H1 (cell line): Measurements from ENCODE around the gene OSBPL5. TPM values are rescaled to one million over a fixed set of nuclear protein-coding genes. Genes with fewer than 3 reads are reported as not detected.

Source experiments
- CTCF ChIA-PET: fragments of 300-600 bp; sonication (Branson Sonifier 250); formaldehyde crosslinking; loops from one replicate; lab custom pipeline; 2021; ENCODE audit not compliant: partially characterized antibody; lab: Charles Lee
- POLR2A ChIA-PET: fragments of 300-600 bp; sonication (Branson Sonifier 250); formaldehyde crosslinking; loops from one replicate; lab custom pipeline; 2021; ENCODE audit warnings: inconsistent platforms; ENCODE audit not compliant: partially characterized antibody; lab: Charles Lee
- DNase-seq, 2 experiments: peaks; one replicate each; pipeline versions ENCODE4 v3.0.0 to v3.0.0-alpha.2; 2010 to 2022; ENCODE audit warnings: low spot score in 2 of 2, low read depth in 1 of 2, mixed read lengths in 1 of 2
- FAIRE-seq: peaks from 2 replicates; lab custom pipeline; 2011; peaks lifted over from hg19 to GRCh38; lab: Jason Lieb, UNC
- H2AFZ ChIP-seq: 2 replicates; pipeline ENCODE4 v1.8.1; 2012; ENCODE audit warnings: low read length, inconsistent platforms
- H2AK5ac ChIP-seq: 2 replicates; pipeline ENCODE4 v1.6.1; 2013; ENCODE audit warnings: low read depth, low read length
- H2BK120ac ChIP-seq: replicated peaks from 2 replicates; pipeline ENCODE3; 2013; ENCODE audit warnings: low read depth, low read length, inconsistent platforms
- H2BK12ac ChIP-seq: 2 replicates; pipeline ENCODE4 v1.6.1; 2013; ENCODE audit warnings: low read depth, low read length
- H2BK15ac ChIP-seq: 2 replicates; pipeline ENCODE4 v1.6.1; 2013; ENCODE audit warnings: low read length
- H2BK20ac ChIP-seq: 2 replicates; pipeline ENCODE4 v1.6.1; 2013; ENCODE audit warnings: low read length
- H2BK5ac ChIP-seq: 2 replicates; pipeline ENCODE4 v1.6.1; 2013; ENCODE audit warnings: low read depth, low read length
- H3K14ac ChIP-seq: 2 replicates; pipeline ENCODE4 v1.6.1; 2013; ENCODE audit warnings: inconsistent platforms; ENCODE audit not compliant: insufficient read length
- H3K18ac ChIP-seq: 2 replicates; pipeline ENCODE4 v1.6.1; 2013; ENCODE audit warnings: low read length; ENCODE audit errors: extremely low read depth
- H3K23ac ChIP-seq: 2 replicates; pipeline ENCODE4 v1.6.1; 2013; ENCODE audit warnings: inconsistent platforms; ENCODE audit not compliant: insufficient read length
- H3K23me2 ChIP-seq: 2 replicates; pipeline ENCODE4 v1.6.1; 2013; ENCODE audit warnings: low read depth, low read length
- H3K27ac ChIP-seq: 2 replicates; pipeline ENCODE4 v1.6.1; 2011; ENCODE audit warnings: low read depth, low read length, inconsistent platforms
- H3K27me3 ChIP-seq, 4 experiments: replicated peaks in 1 of 4; 1 replicate in 1 of 4; 2 replicates in 3 of 4; pipeline versions ENCODE4 v1.6.1 to v1.8.1; 2011 to 2013; ENCODE audit warnings: low read length in 3 of 4, mild to moderate bottlenecking in 3 of 4, inconsistent platforms in 2 of 4, mixed read lengths in 2 of 4, moderate library complexity in 1 of 4; ENCODE audit not compliant: control insufficient read depth in 3 of 4, insufficient read depth in 3 of 4; ENCODE audit errors: extremely low read depth in 1 of 4
- H3K36me3 ChIP-seq, 4 experiments: 2 replicates each; pipeline versions ENCODE4 v1.6.1 to v1.8.1; 2011 to 2013; ENCODE audit warnings: mild to moderate bottlenecking in 4 of 4, low read length in 3 of 4, moderate library complexity in 2 of 4, control low read depth in 1 of 4, inconsistent platforms in 1 of 4; ENCODE audit not compliant: insufficient read depth in 4 of 4, control insufficient read depth in 2 of 4
- H3K4ac ChIP-seq: replicated peaks from 2 replicates; pipeline ENCODE3; 2013; ENCODE audit warnings: low read length, low read depth, mixed read lengths, inconsistent platforms; ENCODE audit not compliant: insufficient read length
- H3K4me1 ChIP-seq, 4 experiments: replicated peaks in 1 of 4; 1 replicate in 1 of 4; 2 replicates in 3 of 4; pipeline versions ENCODE4 v1.6.1 to v1.8.1; 2011 to 2013; ENCODE audit warnings: low read length in 3 of 4, inconsistent platforms in 2 of 4, mixed read lengths in 1 of 4; ENCODE audit not compliant: insufficient read depth in 4 of 4, control insufficient read depth in 3 of 4
- H3K4me2 ChIP-seq, 2 experiments: 2 replicates each; pipeline versions ENCODE4 v1.6.1 to v1.8.1; 2011 to 2013; ENCODE audit warnings: low read depth in 2 of 2, low read length in 2 of 2, control low read depth in 1 of 2, inconsistent platforms in 1 of 2, mild to moderate bottlenecking in 1 of 2; ENCODE audit not compliant: insufficient read depth in 1 of 2
- H3K4me3 ChIP-seq, 4 experiments: fragments of 200-600, 300-600 bp in 1 of 4; sonication (generic), shearing (Covaris generic), sonication (Bioruptor Twin) in 1 of 4; 2 replicates each; pipeline versions ENCODE4 v1.5.1 to v1.8.1; 2011 to 2016; ENCODE audit warnings: low read length in 4 of 4, low read depth in 3 of 4, control low read depth in 2 of 4, inconsistent platforms in 2 of 4, mild to moderate bottlenecking in 2 of 4, mixed read lengths in 1 of 4, moderate library complexity in 1 of 4; ENCODE audit not compliant: insufficient read depth in 2 of 4; ENCODE audit errors: extremely low read depth in 1 of 4
- H3K56ac ChIP-seq: replicated peaks from 2 replicates; pipeline ENCODE3; 2013; ENCODE audit warnings: low read depth, mild to moderate bottlenecking, mixed read lengths, low read length, inconsistent platforms; ENCODE audit not compliant: insufficient read length
- H3K79me1 ChIP-seq: 2 replicates; pipeline ENCODE4 v1.6.1; 2013; ENCODE audit warnings: low read depth, low read length, control low read depth
- H3K79me2 ChIP-seq, 2 experiments: 2 replicates each; pipeline versions ENCODE4 v1.6.1 to v1.8.1; 2012 to 2013; ENCODE audit warnings: low read length in 2 of 2, mild to moderate bottlenecking in 2 of 2, inconsistent platforms in 1 of 2; ENCODE audit not compliant: insufficient read depth in 2 of 2, control insufficient read depth in 1 of 2
- H3K9ac ChIP-seq, 4 experiments: replicated peaks in 1 of 4; 1 replicate in 1 of 4; 2 replicates in 3 of 4; pipeline versions ENCODE4 v1.6.1 to v1.8.1; 2011 to 2013; ENCODE audit warnings: low read depth in 3 of 4, low read length in 3 of 4, control low read depth in 2 of 4, mild to moderate bottlenecking in 2 of 4, moderate library complexity in 2 of 4, inconsistent platforms in 1 of 4; ENCODE audit errors: extremely low read depth in 1 of 4
- H3K9me3 ChIP-seq, 2 experiments: 2 replicates each; pipeline versions ENCODE4 v1.6.1 to v1.8.1; 2012 to 2013; ENCODE audit warnings: mild to moderate bottlenecking in 2 of 2, moderate library complexity in 2 of 2, control low read depth in 1 of 2, inconsistent platforms in 1 of 2, low read depth in 1 of 2, low read length in 1 of 2, mixed read lengths in 1 of 2; ENCODE audit not compliant: insufficient read depth in 2 of 2
- H4K20me1 ChIP-seq, 2 experiments: replicated peaks in 1 of 2; 2 replicates each; pipeline versions ENCODE3 to v1.8.1; 2011 to 2013; ENCODE audit warnings: inconsistent platforms in 2 of 2, low read length in 2 of 2, mild to moderate bottlenecking in 1 of 2; ENCODE audit not compliant: insufficient read depth in 2 of 2, control insufficient read depth in 1 of 2
- H4K5ac ChIP-seq: 2 replicates; pipeline ENCODE4 v1.6.1; 2013; ENCODE audit warnings: low read length, low read depth, mixed read lengths, inconsistent platforms; ENCODE audit not compliant: insufficient read length
- H4K8ac ChIP-seq: 2 replicates; pipeline ENCODE4 v1.8.0; 2013; ENCODE audit warnings: mild to moderate bottlenecking, moderate library complexity, low read length, inconsistent platforms; ENCODE audit not compliant: insufficient read depth; ENCODE audit errors: extremely low read depth
- H4K91ac ChIP-seq: replicated peaks from 2 replicates; pipeline ENCODE3; 2013; ENCODE audit warnings: low read length, mixed read lengths, inconsistent platforms; ENCODE audit not compliant: insufficient read length
- CTBP2 ChIP-seq: IDR thresholded peaks from 2 replicates; pipeline ENCODE4 v1.7.0; 2011; ENCODE audit warnings: borderline replicate concordance, mild to moderate bottlenecking, moderate library complexity, mixed read lengths, low read length; ENCODE audit not compliant: insufficient read depth, insufficient read length
- EGR1 ChIP-seq: IDR thresholded peaks from 2 replicates; pipeline ENCODE4 v1.6.1; 2011; ENCODE audit warnings: low read depth, low read length, borderline replicate concordance
- EP300 ChIP-seq, 2 experiments: IDR thresholded peaks; 1 replicate in 1 of 2; 2 replicates in 1 of 2; pipeline ENCODE4 v1.6.1; 2011 to 2012; ENCODE audit warnings: low read depth in 2 of 2, low read length in 2 of 2, mild to moderate bottlenecking in 2 of 2, borderline replicate concordance in 1 of 2, inconsistent platforms in 1 of 2, moderate library complexity in 1 of 2
- GABPA ChIP-seq: IDR thresholded peaks from 2 replicates; pipeline ENCODE4 v1.6.1; 2011; ENCODE audit warnings: mild to moderate bottlenecking, low read length, moderate library complexity, borderline replicate concordance; ENCODE audit not compliant: insufficient read depth
- GTF2F1 ChIP-seq: IDR thresholded peaks from 2 replicates; pipeline ENCODE4 v1.6.1; 2012; ENCODE audit warnings: low read depth, low read length, improper control_type of control experiment, borderline replicate concordance
- KDM5A ChIP-seq: fragments of 200-600 bp; IDR thresholded peaks from 2 replicates; pipeline ENCODE4 v1.7.1; 2012; ENCODE audit warnings: mild to moderate bottlenecking, low read length, inconsistent platforms, mixed read lengths
- NANOG ChIP-seq: IDR thresholded peaks from 2 replicates; pipeline ENCODE4 v1.6.1; 2011; ENCODE audit warnings: low read length, low read depth, mild to moderate bottlenecking, inconsistent platforms; ENCODE audit not compliant: insufficient read depth, poor library complexity, severe bottlenecking
- SAP30 ChIP-seq: fragments of 300-600 bp; sonication (generic); IDR thresholded peaks from 2 replicates; pipeline ENCODE4 v1.7.1; 2012; ENCODE audit warnings: low read length, moderate library complexity, mild to moderate bottlenecking, inconsistent platforms; ENCODE audit not compliant: insufficient read depth, insufficient replicate concordance
- SP1 ChIP-seq: IDR thresholded peaks from 2 replicates; pipeline ENCODE4 v1.6.1; 2011; ENCODE audit warnings: low read depth, low read length
- SUZ12 ChIP-seq: fragments of 200-600 bp; sonication (generic); IDR thresholded peaks from 2 replicates; pipeline ENCODE4 v1.6.1; 2012; ENCODE audit warnings: mild to moderate bottlenecking, inconsistent platforms, low read length, moderate library complexity, mixed read lengths
- TBP ChIP-seq: IDR thresholded peaks from 2 replicates; pipeline ENCODE4 v1.6.1; 2011; ENCODE audit warnings: low read depth, low read length, improper control_type of control experiment
- TCF12 ChIP-seq: IDR thresholded peaks from 2 replicates; pipeline ENCODE4 v1.6.1; 2011; ENCODE audit warnings: low read depth, mild to moderate bottlenecking, low read length
- WGBS, 2 experiments: shearing (Covaris generic) in 1 of 2; methylation state at CpG; one replicate each; pipeline versions ENCODE4 v1.1.6 to v1.1.7; 2013 to 2015; ENCODE audit warnings: low lambda C conversion rate in 2 of 2, mixed read lengths in 2 of 2, inconsistent platforms in 1 of 2, low coverage in 1 of 2, missing lambda C conversion rate in 1 of 2; ENCODE audit not compliant: insufficient replicate concordance in 2 of 2, insufficient coverage in 1 of 2, insufficient read length in 1 of 2; ENCODE audit errors: extremely low coverage in 1 of 2, missing lambda C conversion rate in 1 of 2; 5-methylcytosine and 5-hydroxymethylcytosine counted together
- polyA plus RNA-seq, 7 experiments: library from polyadenylated mRNA; depleted of rRNA in 3 of 7; stranded (reverse) in 5 of 7; unstranded in 2 of 7; fragments of >200 nt in 5 of 7; fragments of 200-250 nt in 2 of 7; gene quantifications; 1 replicate in 5 of 7; 2 replicates in 1 of 7; 4 replicates in 1 of 7; pipeline versions ENCODE4 v1.2.1 to v1.2.3, GENCODE V29; 2011 to 2013; ENCODE audit warnings: missing spikeins in 2 of 7, mixed read lengths in 2 of 7
- total RNA-seq: library from RNA; stranded (reverse); fragmentation: NEBNext Ultra II Directional; extraction: Animal tissue kit (Norgen Biotek cat#: 25700); gene quantifications from 2 replicates; pipeline ENCODE4 v1.2.1, GENCODE V29; 2021
- TF ChIP-seq, protein P1 (sequence below): IDR thresholded peaks from 2 replicates; pipeline ENCODE4 v1.6.1; 2012; ENCODE audit warnings: inconsistent platforms

OSBPL5 gene
- total and polyA plus RNA-seq, 2 of the 8 experiments (the other 6 are each of a cell fraction or from before 2014, with no cell fraction given): 3.4 to 9.9 TPM

DNA sequence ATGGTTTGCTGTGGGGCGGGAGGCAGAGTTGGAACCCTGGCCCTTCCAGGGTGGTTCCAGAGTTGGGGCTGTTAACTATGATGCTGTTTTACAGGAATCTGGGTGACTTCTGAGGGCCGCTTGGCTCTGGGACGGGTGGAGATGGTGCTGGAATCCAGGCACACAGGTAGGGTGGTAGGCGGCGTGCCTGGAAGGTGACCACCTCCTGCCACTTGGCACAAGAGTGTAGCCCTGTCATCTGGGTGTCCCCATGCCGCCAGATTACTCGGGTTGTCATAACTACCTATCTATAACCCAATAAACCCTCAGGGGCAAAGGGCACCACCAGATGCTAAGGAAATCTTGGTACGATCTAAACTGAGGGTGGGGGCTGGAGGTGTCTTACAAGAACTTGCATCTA is 109.2 kb downstream of the OSBPL5 start:
- H3K23me2 ChIP-seq: peaks cover 6% of the 10 kb centered on the region; the same call in 1 of the 2 replicates
- peak overlapping the region in 1 of 4 experiments; percentile 89; a peak in 2 of 7 replicates for H3K9ac ChIP-seq
- no peak overlapping the region for H3K4ac ChIP-seq
- H4K8ac ChIP-seq: peak overlapping the region; percentile 30; the same call in 1 of the 2 replicates
- 92% methylated on average over 8 of the region's 8 CpGs; no CpG with 5 or more reads in 1 of the 2 experiments for WGBS, 2 experiments
- no peak overlapping the region for H2BK15ac ChIP-seq
- ChIA-PET CTCF (interaction anchor here (1.3 to 3.9 kb wide), 2 partner anchors 10 to 35 kb away, joined by 4 to 12 read pairs; no protein-coding TSS in a partner anchor), POLR2A (interaction anchor here (1.0 to 3.7 kb wide), 8 partner anchors 8 to 323 kb away, joined by 4 to 32 read pairs (median 4); partner anchors contain the start of gene ZNF195)
- no peak overlapping the region for H3K27ac ChIP-seq
- peaks cover 20 to 23% of the 10 kb centered on the region in 2 experiments for H4K20me1 ChIP-seq
- peaks cover 0 to 19% (median 12%) of the 10 kb centered on the region in 4 experiments; a peak in 6 of 7 replicates for H3K4me1 ChIP-seq
- no peaks in the 10 kb centered on the region for H3K9me3 ChIP-seq
- H3K79me1 ChIP-seq: peaks cover 15% of the 10 kb centered on the region
- H2BK120ac ChIP-seq: no peak overlapping the region
- H2BK20ac ChIP-seq: no peak overlapping the region
- H3K23ac ChIP-seq: no peak overlapping the region
- H3K14ac ChIP-seq: no peak overlapping the region
- H3K4me2 ChIP-seq: peak overlapping the region; percentile 53 to 86
- no peaks in the 10 kb centered on the region for H3K27me3 ChIP-seq
- H4K91ac ChIP-seq: no peak overlapping the region
- H4K5ac ChIP-seq: no peak overlapping the region
- DNase-seq: no peak
- H2AK5ac ChIP-seq: no peak overlapping the region
- H3K56ac ChIP-seq: no peak overlapping the region
- peak overlapping the region; percentile 80 to 96 (median 87); a peak in 7 of 8 replicates for H3K4me3 ChIP-seq
- no peak overlapping the region for H2BK12ac ChIP-seq
- no peak for FAIRE-seq
- no peak overlapping the region for H2AFZ ChIP-seq
- H3K36me3 ChIP-seq: peaks cover 0 to 14% (median 2%) of the 10 kb centered on the region in 4 experiments; a peak in 3 of 8 replicates
- no peak overlapping the region for H3K18ac ChIP-seq
- H3K79me2 ChIP-seq: peaks cover 23 to 57% of the 10 kb centered on the region in 2 experiments
- no peak overlapping the region for H2BK5ac ChIP-seq
- TF ChIP-seq KDM5A (no peak), TBP (no peak), SAP30 (no peak), GABPA (no peak), TCF12 (no peak), EGR1 (no peak), EP300 (IDR thresholded peaks at IDR 0.05; ENCODE audit: borderline replicate concordance in 1 of 2, low read depth in 2 of 2, low read length in 2 of 2) (no peak), GTF2F1 (no peak), SUZ12 (no peak), SP1 (no peak), NANOG (no peak), CTBP2 (no peak)
- TF ChIP-seq, protein P1, sequence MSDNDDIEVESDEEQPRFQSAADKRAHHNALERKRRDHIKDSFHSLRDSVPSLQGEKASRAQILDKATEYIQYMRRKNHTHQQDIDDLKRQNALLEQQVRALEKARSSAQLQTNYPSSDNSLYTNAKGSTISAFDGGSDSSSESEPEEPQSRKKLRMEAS: no peak
